NCI-H446 treated with DMSO at 0.1 percent for 48 hours (cell line): ENCODE data around the gene RASGEF1C.
"Not testable (repeated sequence)": the region's sequence is repeated elsewhere in the genome, so short reads cannot be mapped to it uniquely, and the experiment has no call there.

Experiments used
- DNase-seq: peaks from one replicate; lab custom pipeline; 2025; lab: John Stamatoyannopoulos, UW

RASGEF1C gene

GRCh38 chr5:180135967-180136629 lies 72.9 kb downstream of the RASGEF1C start:
- no peak for DNase-seq

GRCh38 chr5:180135128-180135955 lies 73.7 kb downstream of the RASGEF1C start:
- DNase-seq, result no peak

- DNase-seq, result no peak
Observed at GRCh38 chr5:180133971-180134508, 75.0 kb downstream of the RASGEF1C start.

- DNase-seq, result no peak
Observed at GRCh38 chr5:180133551-180133950, 75.5 kb downstream of the RASGEF1C start.

DNA sequence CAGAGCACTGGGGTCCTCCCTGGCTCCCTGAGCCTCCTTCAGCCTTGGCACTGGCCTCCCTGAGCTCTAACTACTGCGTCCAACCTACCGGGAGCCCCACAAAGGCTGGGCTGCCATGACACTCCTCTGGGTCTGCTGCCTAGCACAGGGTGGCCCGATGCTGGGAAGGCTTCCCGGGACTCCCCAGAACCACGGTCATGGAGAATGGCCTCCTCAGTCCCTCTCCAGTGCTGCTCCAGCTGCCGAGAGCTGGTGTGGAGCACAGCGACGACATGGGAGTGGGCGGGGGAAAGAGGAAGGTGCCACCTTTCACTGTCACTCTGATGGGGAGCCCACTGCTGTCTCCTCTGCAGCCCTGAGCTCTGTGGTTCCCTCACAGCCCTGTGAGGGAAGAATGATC lies 76.0 kb downstream of the RASGEF1C start:
- no peak for DNase-seq

- no peak for DNase-seq
Observed at GRCh38 chr5:180130876-180131740, 77.9 kb downstream of the RASGEF1C start.

GRCh38 chr5:180130291-180130869 lies 78.6 kb downstream of the RASGEF1C start:
- no peak for DNase-seq

GRCh38 chr5:180129291-180130190 lies 79.5 kb downstream of the RASGEF1C start:
- no peak for DNase-seq

- no peak for DNase-seq
Observed at GRCh38 chr5:180128671-180129261, 80.2 kb downstream of the RASGEF1C start.

DNA sequence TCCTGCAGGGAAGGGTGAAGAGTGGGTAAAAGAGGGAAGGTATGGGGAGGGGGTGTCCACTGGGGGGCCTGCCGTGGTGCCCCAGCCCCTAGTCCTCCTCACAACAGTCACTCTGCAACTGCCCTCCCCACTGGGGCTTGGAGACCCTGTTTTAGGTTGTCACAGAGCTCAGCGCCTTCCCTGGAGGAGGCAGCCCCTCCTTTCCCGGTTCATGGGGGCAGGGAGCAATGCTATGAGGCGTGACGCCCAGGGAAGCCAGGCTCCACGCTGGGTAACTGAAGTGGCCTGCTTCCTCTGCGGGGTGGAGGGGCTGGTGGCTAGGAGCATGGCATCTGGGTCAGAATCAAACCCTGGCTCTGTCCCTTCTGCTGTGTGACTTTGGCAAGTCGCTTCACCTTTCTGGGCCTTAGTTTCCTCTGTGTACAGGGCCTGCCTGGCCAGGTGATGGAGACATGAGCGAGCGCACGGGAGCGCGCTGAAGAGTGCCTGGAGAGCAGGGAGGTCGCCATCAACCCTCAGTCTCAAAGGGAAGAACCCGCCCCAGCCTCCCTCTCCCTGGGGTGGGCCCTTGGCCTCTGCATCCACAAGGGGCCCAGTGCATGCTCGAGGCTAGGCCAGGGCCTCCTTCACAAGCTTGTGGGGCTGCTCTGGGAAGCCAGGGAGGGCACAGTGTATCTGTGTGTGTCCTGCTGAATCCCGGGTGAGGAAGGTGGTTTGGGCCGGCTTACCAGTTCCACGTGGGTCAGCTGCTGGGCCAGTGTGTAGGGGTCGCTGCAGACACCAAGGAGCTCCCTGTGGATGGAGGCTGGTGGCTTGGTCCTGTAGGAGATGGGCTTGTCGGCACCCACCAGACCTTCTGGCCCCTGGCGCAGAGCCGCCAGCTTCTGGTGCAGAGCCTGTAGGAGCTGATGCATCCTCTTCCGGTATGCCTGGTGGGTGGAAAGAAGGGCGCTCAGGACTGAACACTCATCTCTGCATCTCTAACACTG lies 81.0 kb downstream of the RASGEF1C start:
- no peak for DNase-seq

DNA sequence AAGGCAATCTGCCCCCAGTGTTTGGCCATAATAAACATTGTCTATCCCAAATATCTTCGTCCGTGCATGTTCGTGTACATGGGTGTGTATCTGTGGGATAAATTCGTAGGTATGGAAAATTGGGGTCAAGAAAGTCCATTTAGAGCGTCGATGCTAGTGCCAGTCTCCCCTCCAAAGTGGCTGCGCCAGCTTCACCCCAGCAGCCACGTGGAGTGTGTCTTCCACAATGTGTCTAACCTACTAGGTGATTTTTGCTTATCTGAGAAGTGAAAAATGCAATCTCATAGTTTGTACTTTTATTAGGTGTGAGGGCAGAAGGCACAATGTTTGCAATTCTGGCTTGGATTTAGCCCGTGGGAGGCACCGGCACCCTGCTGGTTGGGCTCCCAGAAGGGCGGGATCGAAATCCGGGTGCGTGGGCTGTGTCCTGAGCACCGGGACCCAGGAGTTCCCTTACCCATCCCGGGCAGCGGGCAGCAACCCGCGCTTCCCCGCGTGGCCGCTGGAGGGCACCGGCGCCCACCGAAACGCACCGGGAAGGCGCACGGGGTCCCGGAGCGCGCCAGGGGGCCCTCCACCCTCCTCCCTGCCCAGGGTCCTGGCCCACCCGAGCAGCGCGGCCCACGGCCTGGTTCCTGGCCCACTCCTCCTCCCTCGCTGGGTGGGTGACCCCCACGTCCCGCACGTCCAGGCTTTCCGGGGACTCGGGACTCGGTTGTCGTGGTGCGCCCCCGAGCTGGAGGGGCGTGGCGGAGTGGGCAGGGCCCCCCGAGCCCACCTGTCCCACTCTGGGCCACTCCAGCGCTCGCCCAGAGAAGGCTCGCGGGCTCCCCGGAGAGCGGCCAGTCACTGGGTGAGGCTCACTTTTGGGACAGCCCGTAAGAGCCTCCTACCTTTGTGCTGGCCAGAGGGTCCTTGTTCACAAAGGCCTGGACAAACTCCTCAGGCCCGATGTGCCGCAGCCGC lies 82.0 kb downstream of the RASGEF1C start:
- no peak for DNase-seq

DNA sequence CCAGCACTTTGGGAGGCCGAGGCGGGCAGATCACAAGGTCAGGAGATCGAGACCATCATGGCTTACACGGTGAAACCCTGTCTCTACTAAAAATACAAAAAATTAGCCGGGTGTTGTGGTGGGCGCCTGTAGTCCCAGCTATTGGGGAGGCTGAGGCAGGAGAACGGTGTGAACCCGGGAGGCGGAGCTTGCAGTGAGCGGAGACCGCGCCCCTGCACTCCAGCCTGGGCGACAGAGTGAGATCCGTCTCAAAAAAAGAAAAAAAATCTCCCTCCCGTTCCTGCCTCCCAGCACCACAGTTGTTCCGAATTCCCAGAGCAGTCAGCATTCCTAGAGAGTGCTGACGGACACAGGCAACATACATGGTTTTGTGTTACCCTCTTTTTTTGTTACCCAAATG lies 82.9 kb downstream of the RASGEF1C start:
- not testable (repeated sequence) for DNase-seq

- DNase-seq, result not testable (repeated sequence)
Observed at GRCh38 chr5:180124662-180125061, 84.3 kb downstream of the RASGEF1C start.

- no peak for DNase-seq
Observed at GRCh38 chr5:180122875-180123274, 86.1 kb downstream of the RASGEF1C start.

- no peak for DNase-seq
Observed at GRCh38 chr5:180121826-180122413, 87.1 kb downstream of the RASGEF1C start.

DNA sequence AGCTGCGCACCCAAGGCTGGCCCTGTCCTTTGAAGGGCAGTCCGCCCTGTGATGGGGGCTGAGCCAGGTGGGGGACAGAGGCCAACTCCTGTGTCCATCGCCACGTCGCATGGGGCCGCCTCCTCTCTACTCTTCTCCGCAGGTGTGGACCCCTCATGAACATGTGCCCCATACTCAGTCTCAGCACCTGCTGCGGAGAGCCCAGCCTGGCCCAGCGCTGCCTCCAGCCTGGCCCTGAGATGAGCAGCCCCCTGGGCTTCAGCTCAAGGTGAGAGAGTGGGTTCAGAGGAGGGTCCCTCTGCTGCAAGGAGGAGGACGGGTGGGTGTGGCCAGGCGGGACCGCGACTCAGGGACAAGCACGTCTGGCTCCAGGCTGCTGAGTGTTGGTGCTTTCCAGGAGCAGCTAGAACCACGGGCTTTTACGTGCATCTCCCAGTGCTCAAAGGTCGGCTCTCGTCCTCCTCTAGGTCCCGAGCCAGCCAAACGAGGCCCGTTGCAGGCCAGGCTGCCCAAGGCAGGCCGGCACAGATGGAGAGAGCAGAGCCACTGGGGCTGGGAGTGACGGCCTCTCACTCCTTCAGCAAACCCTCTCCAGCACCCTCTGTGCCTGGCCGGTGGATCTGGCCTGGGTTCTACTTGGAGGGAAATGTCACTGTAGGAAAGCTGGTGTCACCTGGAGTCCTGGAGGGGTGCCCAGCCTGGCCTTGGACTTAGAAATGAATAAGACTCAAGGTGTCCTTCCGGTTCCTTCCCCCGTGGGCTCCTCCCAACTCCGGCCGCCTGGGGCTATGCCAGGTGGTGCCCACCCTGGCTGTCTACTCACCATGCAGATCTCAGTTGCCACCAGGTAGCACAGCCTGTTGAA lies 88.5 kb downstream of the RASGEF1C start:
- no peak for DNase-seq

GRCh38 chr5:180119903-180120236 lies 89.1 kb downstream of the RASGEF1C start:
- DNase-seq, result no peak
